Loucy (cell line): ENCODE measurements around the gene SACS.

Experiments used
- H2AFZ ChIP-seq: fragments of 200-600 bp; sonication (generic); 2 replicates; pipeline ENCODE4 v1.6.0; 2016; ENCODE audit warnings: antibody characterized with exemption, mild to moderate bottlenecking, low read length, moderate library complexity
- H3F3A ChIP-seq: fragments of 200-600 bp; 2 replicates; pipeline ENCODE4 v1.6.0; 2016; ENCODE audit warnings: antibody characterized with exemption, low read depth, mild to moderate bottlenecking
- H3K27me3 ChIP-seq: fragments of 200-600 bp; sonication (generic); 2 replicates; pipeline ENCODE4 v1.6.1; 2014; ENCODE audit warnings: low read length, mild to moderate bottlenecking; ENCODE audit not compliant: insufficient read depth, poor library complexity, severe bottlenecking
- H3K36me3 ChIP-seq: fragments of 200-600 bp; sonication (generic); 2 replicates; pipeline ENCODE4 v1.6.1; 2016; ENCODE audit warnings: low read length; ENCODE audit not compliant: insufficient read depth
- H3K4me1 ChIP-seq: fragments of 200-600 bp; sonication (generic); 2 replicates; pipeline ENCODE4 v1.5.1; 2014; ENCODE audit warnings: low read length, mild to moderate bottlenecking; ENCODE audit not compliant: insufficient read depth, poor library complexity, severe bottlenecking
- H3K4me2 ChIP-seq: fragments of 200-600 bp; sonication (generic); 2 replicates; pipeline ENCODE4 v1.6.0; 2014; ENCODE audit warnings: antibody characterized with exemption, low read length, low read depth, mild to moderate bottlenecking; ENCODE audit not compliant: poor library complexity, severe bottlenecking
- H3K4me3 ChIP-seq: fragments of 200-600 bp; sonication (generic); 2 replicates; pipeline ENCODE4 v1.5.1; 2014; ENCODE audit warnings: low read length, mild to moderate bottlenecking, mixed read lengths; ENCODE audit not compliant: poor library complexity, severe bottlenecking
- H3K79me2 ChIP-seq: fragments of 200-600 bp; sonication (generic); 2 replicates; pipeline ENCODE4 v1.6.1; 2014; ENCODE audit warnings: low read length; ENCODE audit not compliant: insufficient read depth
- H3K9ac ChIP-seq: fragments of 200-600 bp; sonication (generic); 2 replicates; pipeline ENCODE4 v1.6.0; 2014; ENCODE audit warnings: mild to moderate bottlenecking, low read depth, low read length, moderate library complexity; ENCODE audit not compliant: poor library complexity, severe bottlenecking
- H3K9me2 ChIP-seq: fragments of 200-600 bp; sonication (generic); replicated peaks from 2 replicates; pipeline ENCODE4 v1.6.1; 2016; ENCODE audit warnings: low read depth, low read length, mixed read lengths
- H3K9me3 ChIP-seq: fragments of 200-600 bp; sonication (generic); 2 replicates; pipeline ENCODE4 v1.6.1; 2014; ENCODE audit warnings: mild to moderate bottlenecking, antibody characterized with exemption, low read length, low read depth; ENCODE audit not compliant: insufficient read depth
- H4K20me1 ChIP-seq: fragments of 200-600 bp; sonication (generic); 2 replicates; pipeline ENCODE4 v1.6.0; 2014; ENCODE audit warnings: antibody characterized with exemption, low read length, mild to moderate bottlenecking; ENCODE audit not compliant: insufficient read depth, poor library complexity, severe bottlenecking
- EZH2phosphoT487 ChIP-seq: fragments of 200-600 bp; IDR thresholded peaks from 2 replicates; pipeline ENCODE4 v1.6.1; 2018; ENCODE audit warnings: antibody characterized with exemption, mild to moderate bottlenecking, moderate library complexity, borderline replicate concordance
- TF ChIP-seq, protein P1 (sequence below): fragments of 200-600 bp; sonication (generic); conservative IDR thresholded peaks from 2 replicates; pipeline ENCODE4 v1.5.1; 2014; ENCODE audit warnings: mild to moderate bottlenecking, antibody characterized with exemption, low read length

Gene SACS

DNA sequence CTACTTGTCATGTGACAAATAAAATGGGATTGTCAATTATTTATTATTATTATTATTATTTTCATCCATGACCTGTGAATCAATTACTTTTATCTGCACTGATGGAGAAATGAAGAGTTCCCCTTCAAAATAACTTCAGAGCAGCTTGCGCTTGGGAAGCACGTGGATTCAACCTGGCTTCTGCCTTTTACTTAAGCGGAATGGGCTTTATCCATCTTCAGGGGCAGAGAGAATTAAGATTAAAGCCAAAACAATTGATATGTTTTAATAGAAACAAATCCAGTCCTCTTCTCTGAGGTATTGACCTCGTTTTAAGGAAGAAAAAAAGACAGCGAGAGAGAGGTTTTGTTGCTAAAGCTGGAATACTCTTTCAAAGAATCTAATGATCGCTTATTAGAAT is 876 bp downstream of the SACS start:
- no peaks in the 10 kb centered on the region for H3K9me3 ChIP-seq
- H3K4me3 ChIP-seq = no peak overlapping the region
- no peaks in the 10 kb centered on the region for H3K36me3 ChIP-seq
- no peaks in the 10 kb centered on the region for H3K9me2 ChIP-seq
- no peaks in the 10 kb centered on the region for H3K27me3 ChIP-seq
- TF ChIP-seq, protein P1, sequence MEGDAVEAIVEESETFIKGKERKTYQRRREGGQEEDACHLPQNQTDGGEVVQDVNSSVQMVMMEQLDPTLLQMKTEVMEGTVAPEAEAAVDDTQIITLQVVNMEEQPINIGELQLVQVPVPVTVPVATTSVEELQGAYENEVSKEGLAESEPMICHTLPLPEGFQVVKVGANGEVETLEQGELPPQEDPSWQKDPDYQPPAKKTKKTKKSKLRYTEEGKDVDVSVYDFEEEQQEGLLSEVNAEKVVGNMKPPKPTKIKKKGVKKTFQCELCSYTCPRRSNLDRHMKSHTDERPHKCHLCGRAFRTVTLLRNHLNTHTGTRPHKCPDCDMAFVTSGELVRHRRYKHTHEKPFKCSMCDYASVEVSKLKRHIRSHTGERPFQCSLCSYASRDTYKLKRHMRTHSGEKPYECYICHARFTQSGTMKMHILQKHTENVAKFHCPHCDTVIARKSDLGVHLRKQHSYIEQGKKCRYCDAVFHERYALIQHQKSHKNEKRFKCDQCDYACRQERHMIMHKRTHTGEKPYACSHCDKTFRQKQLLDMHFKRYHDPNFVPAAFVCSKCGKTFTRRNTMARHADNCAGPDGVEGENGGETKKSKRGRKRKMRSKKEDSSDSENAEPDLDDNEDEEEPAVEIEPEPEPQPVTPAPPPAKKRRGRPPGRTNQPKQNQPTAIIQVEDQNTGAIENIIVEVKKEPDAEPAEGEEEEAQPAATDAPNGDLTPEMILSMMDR = no peak
- TF ChIP-seq EZH2phosphoT487 = no peak
- H3K4me1 ChIP-seq = no peaks in the 10 kb centered on the region
- H3F3A ChIP-seq = no peaks in the 10 kb centered on the region
- no peaks in the 10 kb centered on the region for H3K79me2 ChIP-seq
- no peak overlapping the region for H3K9ac ChIP-seq
- H4K20me1 ChIP-seq = no peaks in the 10 kb centered on the region
- no peak overlapping the region for H3K4me2 ChIP-seq
- H2AFZ ChIP-seq = no peak overlapping the region

DNA sequence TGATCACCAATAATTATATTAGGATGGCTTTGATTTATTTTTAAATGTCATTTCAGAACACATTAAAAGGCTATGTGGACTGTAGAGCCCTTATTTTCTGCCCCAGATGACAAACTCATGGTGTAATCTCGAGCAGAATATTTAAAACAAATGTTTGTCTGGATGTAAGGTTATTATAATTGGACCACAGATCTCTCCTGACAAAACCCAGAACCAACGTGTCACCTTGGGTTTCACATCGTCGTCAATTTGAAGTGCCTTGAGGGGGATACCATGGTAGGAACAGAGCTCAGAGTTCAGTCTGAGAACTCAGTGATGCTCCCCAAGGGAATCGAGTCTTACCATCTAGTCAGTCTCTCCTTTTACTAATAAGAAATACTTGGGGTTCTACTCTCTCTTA is 2.8 kb downstream of the SACS start:
- TF ChIP-seq, protein P1 = no peak
- TF ChIP-seq EZH2phosphoT487 = no peak
- Histone ChIP-seq H3F3A (no peaks in the 10 kb centered on the region), H3K36me3 (no peaks in the 10 kb centered on the region), H3K4me1 (no peaks in the 10 kb centered on the region), H3K9ac (no peak overlapping the region), H3K27me3 (no peaks in the 10 kb centered on the region), H4K20me1 (no peaks in the 10 kb centered on the region), H3K9me3 (no peaks in the 10 kb centered on the region), H3K79me2 (no peaks in the 10 kb centered on the region), H3K4me2 (no peak overlapping the region), H3K4me3 (no peak overlapping the region), H2AFZ (no peak overlapping the region), H3K9me2 (no peaks in the 10 kb centered on the region)

DNA sequence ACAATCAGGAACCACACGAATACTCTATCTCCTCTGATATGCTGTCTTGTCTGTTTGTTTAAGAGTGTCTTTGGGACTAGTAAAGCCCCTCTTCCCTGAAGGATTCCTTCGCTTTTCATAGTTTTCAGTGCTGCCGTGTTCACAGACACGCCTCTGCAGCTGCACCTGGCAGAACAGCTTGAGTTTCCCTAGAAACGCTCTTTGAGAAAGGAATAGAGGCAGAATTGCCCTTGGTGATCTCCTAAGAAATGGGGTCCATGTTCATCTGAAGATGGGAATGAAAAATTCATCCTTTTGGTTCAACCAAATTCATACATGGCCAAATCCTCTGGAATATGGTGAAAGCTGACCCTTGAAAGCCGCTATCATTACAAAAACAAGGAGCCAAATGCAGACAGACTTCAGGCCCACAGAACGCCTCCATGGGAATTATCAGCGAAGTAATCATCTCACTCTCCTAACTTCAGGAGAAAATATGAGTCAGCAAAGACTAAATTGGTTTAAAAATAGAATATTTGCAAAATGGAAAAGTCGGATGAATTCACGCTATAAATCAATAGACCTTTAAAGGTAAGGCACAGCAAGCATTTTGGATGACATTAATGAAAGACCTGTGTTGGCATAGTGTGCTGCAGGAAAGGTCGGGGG is 5.5 kb downstream of the SACS start:
- Histone ChIP-seq H3K79me2 (no peaks in the 10 kb centered on the region), H3K4me2 (no peak overlapping the region), H3K27me3 (no peaks in the 10 kb centered on the region), H3K9me2 (no peaks in the 10 kb centered on the region), H4K20me1 (no peaks in the 10 kb centered on the region), H3K4me3 (no peak overlapping the region), H3K9ac (no peak overlapping the region), H3F3A (no peaks in the 10 kb centered on the region), H3K9me3 (no peaks in the 10 kb centered on the region), H3K36me3 (no peaks in the 10 kb centered on the region), H2AFZ (no peak overlapping the region), H3K4me1 (no peaks in the 10 kb centered on the region)
- TF ChIP-seq EZH2phosphoT487 = no peak
- TF ChIP-seq, protein P1 = no peak
